ENCODE data around the gene ZNF778.

Gene ZNF778

GRCh38 chr16:89277049-89277448 lies 59.5 kb downstream of the ZNF778 start:
- no peak for DNase-seq (ENCODE audit: low read depth)

- no peak for DNase-seq (ENCODE audit: low read depth)
Observed at GRCh38 chr16:89277641-89278341, 60.3 kb downstream of the ZNF778 start.

DNA sequence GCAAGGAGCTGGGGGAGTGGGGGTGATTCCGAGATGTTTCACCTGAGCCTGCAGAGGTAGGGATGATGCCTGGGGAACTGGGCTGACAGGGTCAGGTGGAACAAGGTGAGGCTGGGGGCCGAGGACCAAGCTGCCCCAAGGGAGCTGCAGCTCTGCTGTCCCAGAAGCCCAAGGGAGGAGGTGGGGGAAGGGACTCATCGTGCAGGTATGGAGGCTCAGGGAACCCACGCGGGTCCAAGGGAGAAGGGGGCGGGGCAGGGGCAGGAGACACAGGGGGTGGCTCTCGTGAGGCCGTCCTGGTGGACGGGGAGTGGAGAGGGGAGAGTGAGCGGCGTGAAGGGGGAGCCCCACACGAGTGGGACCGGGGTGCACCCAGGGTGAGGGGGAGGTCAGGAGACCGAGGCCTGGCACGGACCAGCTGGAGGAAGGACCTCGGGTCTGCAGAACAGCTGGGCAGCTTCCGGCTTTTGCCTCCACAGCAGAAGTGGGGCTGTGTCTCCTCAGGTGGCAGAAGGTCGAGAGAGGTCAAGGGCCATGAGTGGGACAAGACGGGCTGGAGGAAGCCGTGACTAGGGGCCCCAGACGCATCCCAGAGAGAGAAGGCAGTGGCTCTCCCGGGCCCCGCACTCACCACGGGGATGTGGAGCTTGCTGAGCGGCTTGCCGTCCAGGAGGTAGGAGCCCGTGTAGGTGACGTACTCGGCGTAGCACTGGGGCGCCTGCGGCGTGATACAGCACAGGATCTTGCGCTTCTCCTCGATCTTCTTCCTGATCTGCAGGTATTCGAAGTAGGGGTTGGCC lies 61.1 kb downstream of the ZNF778 start:
- no peak for DNase-seq (ENCODE audit: low read depth)

DNA sequence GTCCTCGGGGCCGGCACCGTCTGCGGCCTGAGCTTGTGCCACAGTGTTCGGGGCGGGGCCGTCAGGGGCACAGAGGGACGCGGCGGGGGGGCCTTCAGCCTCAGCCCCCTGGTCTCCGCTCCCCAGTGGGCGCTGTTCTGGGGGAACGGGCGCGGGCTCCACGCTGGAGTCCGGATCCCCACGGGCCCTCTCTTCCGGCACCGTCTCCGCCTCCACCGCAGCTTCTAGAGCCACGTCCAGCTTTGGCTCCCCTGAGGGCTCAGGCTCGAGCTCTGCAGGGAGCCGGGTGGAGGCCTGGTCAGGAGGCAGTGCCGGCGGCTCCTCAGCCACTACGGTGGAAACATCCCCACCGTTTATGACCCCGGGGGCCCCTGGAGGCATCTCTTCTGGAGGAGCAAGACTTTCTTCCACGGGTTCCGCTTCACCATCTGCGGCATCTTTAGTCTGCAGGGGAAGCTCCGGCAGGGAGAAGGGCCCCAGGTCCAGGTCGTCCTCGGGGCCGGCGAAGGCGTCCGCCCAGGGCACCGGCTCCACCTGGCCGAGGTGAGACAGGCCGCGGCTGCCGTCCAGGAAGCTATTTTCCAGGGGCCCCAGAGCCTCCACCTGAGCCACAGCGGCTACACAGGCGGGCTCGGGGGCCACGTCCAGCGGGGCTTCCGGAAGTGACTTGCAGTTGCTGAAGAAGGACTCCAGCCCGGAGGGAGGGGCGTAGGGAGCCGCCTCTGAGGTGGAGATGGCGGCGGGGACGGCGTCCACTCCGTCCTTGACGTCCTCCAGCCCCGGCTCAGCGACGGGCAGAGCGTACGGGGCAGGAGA lies 62.4 kb downstream of the ZNF778 start:
- DNase-seq (ENCODE audit: low read depth) = no peak

- DNase-seq (ENCODE audit: low read depth) = no peak
Observed at GRCh38 chr16:89280546-89281188, 63.2 kb downstream of the ZNF778 start.

GRCh38 chr16:89281189-89281577 lies 63.7 kb downstream of the ZNF778 start:
- DNase-seq (ENCODE audit: low read depth) = no peak

- DNase-seq (ENCODE audit: low read depth) = no peak
Observed at GRCh38 chr16:89281829-89282228, 64.3 kb downstream of the ZNF778 start.

GRCh38 chr16:89282523-89282922 lies 65.0 kb downstream of the ZNF778 start:
- no peak for DNase-seq (ENCODE audit: low read depth)

DNA sequence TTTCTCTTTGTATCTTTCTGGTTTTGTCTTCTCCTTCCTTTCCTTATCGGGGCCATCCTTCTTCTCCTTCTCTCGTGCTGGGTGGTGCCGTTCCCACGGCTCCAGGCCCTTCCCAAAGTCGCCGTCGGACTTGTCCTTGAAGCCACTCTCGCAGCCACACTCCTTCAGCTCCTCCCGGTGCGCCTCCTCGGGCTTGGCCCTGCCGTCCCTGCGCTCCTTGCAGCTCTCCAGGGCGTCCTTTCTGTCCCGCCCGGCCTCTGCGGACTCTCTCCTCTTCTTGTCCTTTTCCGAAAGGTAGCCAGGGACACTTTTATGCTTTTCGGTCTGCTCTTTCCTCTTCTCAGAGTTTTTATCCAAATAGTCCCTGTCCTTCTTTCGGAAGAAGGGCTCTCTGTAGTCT lies 65.9 kb downstream of the ZNF778 start:
- DNase-seq (ENCODE audit: low read depth) = no peak

- no peak for DNase-seq (ENCODE audit: low read depth)
Observed at GRCh38 chr16:89285381-89285780, 67.9 kb downstream of the ZNF778 start.

DNA sequence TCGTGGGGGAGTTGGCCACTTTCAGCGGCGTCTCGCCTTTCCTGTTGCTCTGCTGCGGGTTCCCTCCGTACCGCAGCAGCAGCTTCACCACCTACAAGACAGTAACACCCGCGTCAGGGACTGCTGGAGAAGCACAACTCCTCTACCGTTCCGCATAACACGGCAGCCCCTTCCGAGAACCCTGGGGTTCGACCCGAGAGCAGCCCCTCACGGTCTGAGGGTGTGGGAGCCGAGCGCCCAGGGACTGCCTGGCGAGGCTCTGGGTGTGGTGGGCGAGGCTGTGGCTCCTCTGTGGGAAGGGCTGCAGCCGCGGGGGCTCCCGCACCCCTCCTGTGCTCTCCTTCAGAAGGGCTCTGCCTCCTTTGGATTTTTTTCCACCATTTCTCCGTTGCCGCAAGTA lies 68.6 kb downstream of the ZNF778 start:
- no peak for DNase-seq (ENCODE audit: low read depth)

Measured in non-pigmented ciliary epithelial cell (primary cell).